ENCODE measurements around the gene TPCN2.
"Not testable (repeated sequence)": the region's sequence is repeated elsewhere in the genome, so short reads cannot be mapped to it uniquely, and the experiment has no call there.

Gene TPCN2

DNA sequence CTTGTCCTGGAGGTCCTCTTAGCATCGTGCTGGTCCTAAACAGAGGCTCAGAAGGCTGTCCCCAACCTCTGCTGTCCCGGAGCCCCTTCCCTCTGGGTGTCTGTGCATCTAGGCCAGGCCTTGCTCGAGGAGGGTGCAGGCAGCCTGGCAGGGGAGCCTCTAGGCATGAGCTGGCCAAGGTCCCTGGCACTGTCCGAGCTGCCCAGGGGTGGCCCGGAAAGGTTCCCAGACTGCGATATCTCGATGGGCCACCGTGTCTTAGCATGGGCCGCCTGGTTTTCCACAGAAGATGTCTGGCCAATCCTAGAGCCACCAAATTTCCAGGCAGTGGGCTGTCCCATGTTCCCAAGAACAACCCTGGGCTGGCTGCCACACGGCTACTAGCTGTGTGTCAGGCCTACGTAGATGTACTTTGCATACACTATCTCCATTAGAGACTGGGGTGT is 82.4 kb downstream of the TPCN2 start:
- DNase-seq (ENCODE audit: low read depth): no peak

DNA sequence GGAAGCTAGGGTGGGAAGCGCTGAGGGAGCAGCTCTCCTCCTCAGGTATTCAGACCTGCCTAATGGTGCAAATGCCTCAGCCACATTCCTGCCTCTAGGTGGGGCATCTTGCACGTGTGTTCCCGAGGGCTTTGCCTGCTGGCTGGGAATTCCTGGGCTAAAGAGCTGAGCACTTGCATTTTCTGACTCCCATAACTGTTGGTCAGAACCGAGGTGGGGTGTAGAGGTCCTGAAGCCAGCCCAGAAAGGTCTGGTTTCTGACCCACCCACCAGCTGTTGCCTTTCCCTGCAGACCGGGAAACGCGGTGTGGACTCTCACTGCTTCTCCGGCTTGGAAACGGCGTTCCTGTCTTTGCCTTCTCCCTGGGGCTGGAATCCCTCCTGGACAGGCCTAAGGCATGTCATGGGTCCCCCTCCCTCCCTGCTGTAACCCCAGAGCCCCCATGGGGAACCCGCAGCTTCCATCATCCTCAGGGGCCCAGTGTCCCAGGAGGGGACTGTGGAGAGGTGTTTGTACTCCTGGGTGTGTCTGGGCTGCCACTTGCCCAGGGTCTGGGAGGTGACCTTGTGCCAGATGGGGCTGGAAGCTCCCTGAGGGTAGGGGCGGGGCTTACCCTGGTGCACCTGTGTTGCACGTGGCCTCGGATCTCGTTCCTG is 83.0 kb downstream of the TPCN2 start:
- DNase-seq (ENCODE audit: low read depth): no peak

- no peak for DNase-seq (ENCODE audit: low read depth)
Observed at GRCh38 chr11:69132301-69132670, 83.6 kb downstream of the TPCN2 start.

- DNase-seq (ENCODE audit: low read depth): no peak
Observed at GRCh38 chr11:69133251-69133650, 84.5 kb downstream of the TPCN2 start.

DNA sequence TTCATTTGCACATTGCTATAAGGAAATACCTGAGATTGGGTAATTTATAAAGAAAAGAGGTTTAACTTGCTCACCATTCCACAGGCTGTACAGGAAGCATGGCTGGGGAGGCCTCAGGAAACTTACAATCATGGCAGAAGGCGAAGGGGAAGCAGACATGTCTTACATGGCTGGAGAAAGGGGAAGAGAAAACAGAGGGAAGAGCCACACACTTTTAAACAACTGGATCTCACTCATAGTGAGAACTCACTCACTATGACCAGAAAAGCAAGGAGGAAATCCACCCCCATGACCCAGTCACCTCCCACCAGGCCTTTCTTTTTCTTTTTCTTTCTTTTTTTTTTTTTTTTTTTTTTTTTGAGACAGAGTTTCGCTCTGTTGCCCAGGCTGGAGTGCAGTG is 85.5 kb downstream of the TPCN2 start:
- DNase-seq (ENCODE audit: low read depth): not testable (repeated sequence)

- no peak for DNase-seq (ENCODE audit: low read depth)
Observed at GRCh38 chr11:69134957-69135356, 86.2 kb downstream of the TPCN2 start.

DNA sequence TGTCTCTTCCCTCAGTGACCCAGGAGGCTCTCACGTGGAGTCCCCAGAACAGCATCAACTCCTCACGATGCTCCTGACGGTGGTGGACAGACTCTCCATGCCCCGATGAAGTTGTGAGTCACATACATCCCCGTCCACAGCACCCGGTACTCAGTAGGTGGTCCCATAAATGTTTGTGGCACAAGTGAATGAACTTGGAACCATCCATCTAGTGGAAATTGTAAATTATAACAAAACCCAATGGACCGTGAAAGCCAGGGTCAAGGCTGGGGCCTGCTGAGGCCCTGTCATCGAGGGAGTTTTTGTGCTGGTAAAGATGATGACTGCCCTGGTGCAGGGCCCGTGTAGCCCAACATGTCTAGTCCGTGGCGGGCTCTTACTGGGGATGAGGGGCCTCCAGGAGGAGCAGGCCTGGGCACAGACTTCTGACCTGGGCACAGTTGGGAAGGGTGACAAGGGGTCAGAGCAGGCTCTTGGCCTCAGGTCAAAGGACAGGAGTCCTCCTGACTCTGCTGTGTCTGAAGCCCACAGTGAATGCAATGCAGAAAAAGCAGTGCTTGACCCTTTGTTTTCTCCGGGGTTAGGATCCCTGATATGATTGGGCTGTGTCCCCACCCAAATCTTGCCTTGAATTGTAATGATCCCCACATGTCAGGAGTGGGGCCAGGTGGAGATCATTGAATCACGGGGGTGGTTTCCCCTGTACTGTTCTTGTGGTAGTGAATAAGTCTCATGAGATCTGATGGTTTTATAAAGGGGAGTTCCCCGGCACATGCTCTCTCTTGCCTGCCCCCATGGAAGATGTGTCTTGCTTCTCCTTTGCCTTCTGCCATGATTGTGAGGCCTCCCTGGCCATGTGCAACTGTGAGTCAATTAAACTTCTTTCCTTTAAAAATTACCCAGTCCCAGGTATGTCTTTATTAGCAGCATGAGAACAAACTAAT is 87.0 kb downstream of the TPCN2 start:
- no peak for DNase-seq (ENCODE audit: low read depth)

- no peak for DNase-seq (ENCODE audit: low read depth)
Observed at GRCh38 chr11:69136471-69136870, 87.7 kb downstream of the TPCN2 start.

- DNase-seq (ENCODE audit: low read depth): no peak
Observed at GRCh38 chr11:69137151-69137844, 88.6 kb downstream of the TPCN2 start.

- DNase-seq (ENCODE audit: low read depth): no peak
Observed at GRCh38 chr11:69138265-69138664, 89.5 kb downstream of the TPCN2 start.

- not testable (repeated sequence) for DNase-seq (ENCODE audit: low read depth)
Observed at GRCh38 chr11:69140161-69140560, 91.4 kb downstream of the TPCN2 start.

GRCh38 chr11:69140635-69141034 is 91.9 kb downstream of the TPCN2 start:
- no peak for DNase-seq (ENCODE audit: low read depth)

- no peak for DNase-seq (ENCODE audit: low read depth)
Observed at GRCh38 chr11:69141742-69142141, 93.0 kb downstream of the TPCN2 start.

GRCh38 chr11:69142895-69143294 is 94.2 kb downstream of the TPCN2 start:
- no peak for DNase-seq (ENCODE audit: low read depth)

DNA sequence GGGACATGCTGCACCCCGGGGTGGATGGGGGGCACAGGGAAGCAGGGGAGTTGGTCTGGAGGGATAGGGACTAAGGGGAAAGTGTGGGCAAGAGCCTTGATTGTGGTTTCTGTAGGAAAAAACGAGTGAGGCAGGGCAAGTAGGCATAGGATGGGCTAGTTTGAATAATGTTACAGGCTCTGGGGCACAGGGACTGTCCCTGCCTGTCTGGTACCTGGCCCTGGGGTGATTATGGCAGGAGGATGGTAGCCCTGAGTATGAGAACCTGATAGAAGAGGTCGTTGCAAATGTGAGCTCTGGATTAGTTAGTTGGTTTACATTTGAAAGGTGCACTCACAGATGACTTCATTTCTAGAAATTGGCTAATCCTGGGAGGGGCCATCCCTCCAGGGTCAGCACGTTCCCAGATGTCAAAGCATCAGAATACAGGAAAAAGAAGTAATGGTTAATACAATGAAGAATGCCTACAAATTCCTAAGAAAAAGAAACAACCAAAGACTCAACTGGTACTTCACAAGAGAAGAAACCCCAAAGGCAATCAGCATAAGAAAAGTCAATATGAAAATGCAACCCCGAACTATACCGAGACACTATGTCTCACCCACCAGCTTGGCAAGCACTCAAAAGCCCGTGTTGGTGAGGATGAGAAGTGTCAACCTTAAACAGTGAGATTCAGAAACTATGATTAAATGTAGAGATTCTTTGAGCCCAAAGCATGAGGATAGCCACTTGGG is 95.8 kb downstream of the TPCN2 start:
- no peak for DNase-seq (ENCODE audit: low read depth)

- DNase-seq (ENCODE audit: low read depth): no peak
Observed at GRCh38 chr11:69145050-69145380, 96.3 kb downstream of the TPCN2 start.

DNA sequence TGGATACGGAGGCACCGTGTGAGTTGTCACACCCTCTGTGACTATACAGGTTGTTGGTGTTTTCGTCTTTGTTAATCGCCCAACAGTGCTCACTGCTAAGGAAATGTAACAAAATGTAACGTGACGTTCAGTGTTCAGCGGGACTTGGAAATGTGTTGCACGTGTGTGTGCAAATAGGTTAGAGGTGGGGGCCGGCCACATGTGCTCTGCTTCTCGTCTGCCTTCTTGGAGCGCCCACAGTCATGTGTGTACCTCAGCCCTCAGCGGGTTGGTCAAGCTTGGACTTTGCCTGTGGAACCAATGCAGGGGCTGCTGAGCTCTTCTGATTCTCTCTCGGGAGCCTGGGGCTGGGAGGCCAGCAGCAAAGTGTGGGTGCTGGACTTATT is 99.6 kb downstream of the TPCN2 start:
- no peak for DNase-seq (ENCODE audit: low read depth)

GRCh38 chr11:69148806-69149205 is 100.1 kb downstream of the TPCN2 start:
- DNase-seq (ENCODE audit: low read depth): no peak

- not testable (repeated sequence) for DNase-seq (ENCODE audit: low read depth)
Observed at GRCh38 chr11:69149338-69150045, 100.8 kb downstream of the TPCN2 start.

DNA sequence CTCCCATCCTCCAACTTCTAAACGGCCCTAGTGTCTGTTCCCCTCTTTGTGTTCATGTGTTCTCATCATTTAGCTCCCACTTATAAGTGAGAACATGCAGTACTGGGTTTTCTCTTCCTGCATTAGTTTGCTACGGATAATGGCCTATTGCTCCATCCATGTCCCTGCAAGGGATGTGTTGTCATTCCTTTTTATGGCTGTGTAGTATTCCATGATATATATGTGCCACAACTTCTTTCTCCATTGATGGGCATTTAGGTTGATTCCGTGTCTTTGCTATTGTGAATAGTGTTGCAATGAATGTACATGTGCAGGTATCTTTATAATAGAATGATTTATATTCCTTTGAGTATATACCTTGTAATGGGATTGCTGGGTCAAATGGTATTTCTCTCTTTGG is 101.4 kb downstream of the TPCN2 start:
- no peak for DNase-seq (ENCODE audit: low read depth)

DNA sequence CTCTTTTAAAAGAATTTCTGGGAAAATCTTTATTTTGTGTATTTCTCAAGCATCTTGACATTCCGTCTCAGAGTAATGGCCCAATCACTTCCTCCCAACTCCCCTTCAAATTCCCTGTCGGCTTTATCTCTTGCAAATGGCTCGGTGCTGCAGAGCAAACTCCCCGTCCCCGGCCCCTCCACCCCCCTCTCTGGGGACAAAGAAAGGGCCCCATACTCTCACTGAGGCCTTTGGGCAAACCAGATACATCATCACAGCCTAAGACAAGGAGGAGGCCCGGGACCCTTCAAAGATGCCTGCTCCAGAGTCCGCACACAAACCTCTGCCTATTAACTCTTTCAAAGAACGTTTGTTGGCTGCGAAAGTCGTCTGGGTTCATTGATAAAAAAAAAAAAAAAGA is 103.1 kb downstream of the TPCN2 start:
- DNase-seq (ENCODE audit: low read depth): no peak

All from activated T-cell treated with anti-CD3 and anti-CD28 coated beads for 24 hours (primary cell).